HEK293T (cell line): ENCODE results near the gene CMPK2.

Experiments used
- FOXA1 ChIP-seq: fragments of 450-650 bp; IDR thresholded peaks from 2 replicates; pipeline ENCODE4 v1.6.1; 2016; ENCODE audit warnings: mild to moderate bottlenecking
- LEF1 ChIP-seq: fragments of 450-650 bp; IDR thresholded peaks from 2 replicates; pipeline ENCODE4 v1.6.1; 2017; ENCODE audit warnings: mild to moderate bottlenecking, borderline replicate concordance

- TF ChIP-seq FOXA1 (no peak), LEF1 (no peak)
These were observed 46.0 kb downstream of the CMPK2 start for GRCh38 chr2:6819668-6820067.
